HG02610 (cell line): ENCODE results near the gene TMEM161B.
A peak's percentile ranks its signal among the peaks of the same experiment; 100 is the strongest.
"Not testable (repeated sequence)": the region's sequence is repeated elsewhere in the genome, so short reads cannot be mapped to it uniquely, and the experiment has no call there.

Source experiments
- ATAC-seq: cut with Tn5 transposase; IDR thresholded peaks from one replicate; pipeline ENCODE4 v1.9.1; 2021; ENCODE audit warnings: mild to moderate bottlenecking, moderate library complexity; ENCODE audit not compliant: unreplicated experiment

The TMEM161B gene

DNA sequence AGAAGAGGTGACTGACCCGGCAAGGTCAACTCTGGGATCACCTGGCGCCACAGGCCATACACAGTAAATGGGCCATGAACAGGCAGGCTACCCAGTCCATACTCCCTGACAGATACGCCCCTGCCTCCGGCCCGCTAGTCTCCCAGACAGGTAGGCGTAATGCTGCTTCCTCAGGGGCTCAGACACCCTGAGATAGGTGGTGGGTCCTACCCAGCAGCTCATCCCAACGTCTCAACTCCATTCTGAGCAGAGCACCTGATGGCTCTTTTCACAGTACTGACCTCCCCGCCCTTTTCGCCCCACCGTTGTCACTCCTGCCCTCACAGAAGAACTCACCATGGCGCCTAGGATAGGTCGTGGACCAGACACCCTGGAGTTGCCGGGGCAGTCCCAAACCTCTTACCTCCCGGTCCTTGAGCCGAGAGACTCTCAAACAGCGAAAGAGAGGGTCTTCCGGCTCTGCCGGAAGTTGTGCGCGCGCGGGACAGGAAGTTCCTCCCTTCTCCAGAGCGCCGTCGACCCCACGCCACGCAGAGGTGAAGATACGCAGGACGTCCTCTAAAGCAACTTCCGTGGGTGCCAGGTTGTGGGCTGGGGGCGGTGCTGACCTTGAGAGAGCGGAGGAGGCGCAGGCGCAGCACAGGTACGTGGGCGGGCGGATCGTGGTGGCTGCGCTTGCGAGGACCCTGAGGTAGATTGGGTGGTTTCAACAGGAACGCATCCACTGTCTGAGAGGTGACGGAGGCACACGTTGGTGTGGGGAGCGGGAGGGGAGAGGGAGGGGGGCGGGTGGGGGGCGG is at the start of gene TMEM161B:
Gene TMEM161B, minus strand, starts transcription at position 461 of the 800 bp plus-strand sequence. Its CDS starts 122 bp downstream, at position 339.
- ATAC-seq: peak; percentile 99

DNA sequence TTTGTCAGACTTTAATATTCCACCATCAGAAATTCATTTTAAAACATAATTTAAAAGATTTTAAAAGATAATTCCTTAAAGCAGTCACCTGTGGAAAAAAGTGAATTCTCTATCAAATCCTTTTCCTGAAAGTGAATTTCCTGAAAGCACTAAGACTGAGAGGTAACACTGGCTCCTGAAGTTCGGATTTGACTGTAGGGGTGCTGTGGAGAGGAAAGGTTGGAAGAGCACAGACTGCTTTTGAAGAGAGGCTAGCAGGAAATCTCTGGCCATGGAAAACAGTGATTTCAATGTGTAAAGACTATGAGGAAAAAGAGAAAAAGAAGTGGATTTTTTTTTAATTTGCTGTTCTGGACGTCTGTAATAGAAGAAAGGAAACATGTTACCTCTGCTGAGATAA is 35.7 kb upstream of the TMEM161B start:
- ATAC-seq: no peak

DNA sequence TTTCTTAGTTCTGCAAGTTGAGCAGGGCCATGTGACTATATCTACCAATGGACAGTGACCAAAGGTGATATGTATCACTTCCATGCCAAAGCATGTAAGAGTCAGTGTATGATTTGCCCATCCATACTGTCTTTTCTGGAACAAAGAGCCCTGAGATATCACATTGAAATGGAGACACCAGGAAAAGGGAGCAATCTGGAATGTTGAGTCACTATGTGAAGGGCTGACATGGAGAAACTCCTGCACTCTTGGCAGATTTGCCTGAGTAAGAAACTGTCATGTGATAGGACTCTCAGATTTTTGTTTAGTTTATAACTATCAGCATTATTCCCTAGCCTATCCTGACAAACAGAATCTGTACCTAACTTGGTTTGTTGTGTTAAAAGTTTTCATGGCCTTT is 29.8 kb upstream of the TMEM161B start:
- no peak for ATAC-seq

DNA sequence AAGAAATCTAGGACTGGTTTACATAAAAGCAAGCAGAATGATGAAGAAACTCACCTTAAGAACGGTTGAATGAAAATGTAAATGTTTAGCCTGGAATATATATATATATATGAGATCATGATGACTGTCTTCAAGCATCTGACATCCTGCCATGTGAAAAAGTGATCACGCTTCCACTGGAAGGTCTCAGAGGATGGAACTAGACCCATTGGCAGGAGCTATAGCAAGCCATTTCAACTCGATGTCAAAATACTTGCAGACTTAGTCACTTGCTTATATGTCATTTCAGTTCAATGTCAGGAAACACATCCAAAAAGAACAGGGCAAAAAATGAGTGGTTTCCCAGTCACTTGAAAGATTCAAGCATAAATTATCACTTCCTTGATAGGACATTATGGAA is 22.2 kb upstream of the TMEM161B start:
- ATAC-seq: no peak

DNA sequence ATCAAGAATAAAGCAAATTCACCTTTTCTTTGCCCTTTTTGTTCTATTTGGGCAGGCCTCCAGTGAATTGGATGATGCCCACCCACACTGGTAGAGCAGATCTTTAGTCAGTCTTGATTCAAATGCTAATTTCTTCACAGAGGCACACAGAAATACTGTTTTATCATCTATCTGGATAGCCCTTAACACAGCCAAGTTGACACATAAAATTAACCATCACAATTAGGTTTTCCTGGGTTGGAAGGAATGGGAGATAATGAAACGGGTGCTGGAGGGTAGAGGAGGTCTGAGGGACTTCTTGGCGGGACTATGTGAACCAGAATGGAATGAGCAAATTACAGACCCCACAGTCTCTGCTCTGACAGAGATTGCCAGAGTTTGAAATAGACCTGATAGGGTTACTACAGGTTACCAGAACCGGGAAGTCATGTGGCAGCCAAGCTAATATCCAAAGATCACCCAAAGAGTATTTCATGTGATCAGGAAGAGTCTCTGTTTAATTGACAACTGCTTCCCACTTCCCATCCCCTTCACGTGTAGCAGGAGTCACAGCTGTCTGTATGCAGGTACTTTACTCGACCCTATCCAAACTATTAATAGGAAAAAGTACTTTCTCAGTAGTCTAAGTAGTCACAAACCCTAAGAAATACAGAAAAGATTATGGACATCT is 20.0 kb upstream of the TMEM161B start:
- ATAC-seq: no peak

DNA sequence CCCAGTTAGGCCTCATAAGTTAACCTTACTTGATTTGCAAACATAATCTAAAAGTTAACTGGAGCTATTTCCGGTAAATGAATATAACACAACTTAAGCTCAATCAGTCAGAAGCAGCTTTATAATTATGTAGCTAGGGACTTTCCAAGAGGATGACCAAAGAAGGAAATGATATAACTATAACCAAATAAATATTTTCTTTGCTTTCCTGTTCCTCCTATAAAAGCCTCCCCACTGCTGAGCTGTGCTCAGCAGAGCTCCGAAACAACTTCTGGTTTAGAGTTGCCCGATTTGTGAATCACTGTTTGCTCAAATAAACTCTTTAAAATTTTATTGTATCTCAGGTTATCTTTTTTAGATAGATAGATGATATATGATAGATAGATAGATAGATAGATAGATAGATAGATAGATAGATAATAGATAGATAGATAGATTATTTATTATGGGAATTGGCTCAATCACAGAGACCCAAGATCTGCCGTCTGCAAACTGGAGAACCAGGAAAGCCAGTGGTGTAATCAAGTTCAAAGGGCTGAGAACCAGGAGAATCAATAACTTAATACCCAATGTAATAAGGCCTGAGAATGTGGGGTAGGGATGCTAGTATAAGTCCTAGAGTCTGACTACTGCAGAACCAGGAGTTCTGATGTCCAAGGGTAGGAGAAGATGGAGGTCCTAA is 19.3 kb upstream of the TMEM161B start:
- ATAC-seq: no peak

DNA sequence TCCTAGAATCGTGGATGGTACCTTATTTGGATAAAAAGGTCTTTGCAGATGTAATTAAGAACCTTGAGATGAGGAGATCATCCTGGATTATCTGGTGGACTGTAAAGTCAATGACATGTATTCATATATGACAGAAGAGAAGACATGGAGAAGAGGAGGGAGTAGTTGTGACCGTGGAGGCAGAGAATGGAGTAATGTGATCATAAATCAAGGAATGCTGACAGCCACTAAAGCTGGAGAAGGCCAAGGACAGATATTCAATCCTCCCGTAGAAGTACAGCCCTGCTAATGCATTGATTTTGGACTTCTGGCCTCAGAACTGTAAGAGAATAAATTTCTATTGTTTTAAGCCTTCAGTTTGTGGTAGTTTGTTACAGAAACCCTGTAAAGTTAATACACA is 18.7 kb upstream of the TMEM161B start:
- no peak for ATAC-seq

DNA sequence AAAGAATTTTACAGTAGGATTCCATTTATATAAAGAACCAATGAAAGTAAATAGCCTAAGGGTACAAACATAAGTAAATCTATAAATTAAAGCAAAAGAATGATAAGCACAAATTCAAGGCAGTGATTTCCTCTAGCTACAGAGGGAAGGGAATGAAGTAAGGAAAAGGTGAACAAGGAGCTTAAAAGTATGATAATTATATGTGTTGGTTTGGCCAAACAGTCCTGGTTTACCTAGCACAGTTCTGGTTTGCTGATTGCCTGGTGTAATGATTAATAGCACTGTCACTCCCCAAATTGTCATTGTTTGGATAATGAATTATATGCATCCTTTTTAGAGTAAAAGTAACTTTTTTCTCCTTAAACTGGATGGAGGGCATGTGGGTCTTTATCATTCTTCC is 15.0 kb upstream of the TMEM161B start:
- no peak for ATAC-seq

DNA sequence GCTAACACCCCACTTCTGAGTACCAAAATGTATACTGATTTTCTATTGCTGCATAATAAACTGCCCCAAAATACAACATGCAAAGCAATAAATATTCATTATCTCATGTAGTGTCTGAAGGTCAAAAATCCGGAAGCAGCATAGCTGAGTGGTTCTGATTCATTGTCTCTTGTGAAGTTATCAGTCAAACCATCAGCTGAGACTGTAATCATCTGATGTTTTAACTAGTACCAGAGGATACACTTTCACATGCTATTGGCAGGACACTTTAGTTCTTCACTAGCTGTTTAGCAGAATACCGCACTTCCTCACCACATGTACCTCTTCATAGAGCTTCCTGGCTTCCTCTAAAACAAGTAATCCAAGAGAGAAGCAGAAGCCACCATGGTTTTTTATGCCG is 12.7 kb upstream of the TMEM161B start:
- ATAC-seq: no peak

DNA sequence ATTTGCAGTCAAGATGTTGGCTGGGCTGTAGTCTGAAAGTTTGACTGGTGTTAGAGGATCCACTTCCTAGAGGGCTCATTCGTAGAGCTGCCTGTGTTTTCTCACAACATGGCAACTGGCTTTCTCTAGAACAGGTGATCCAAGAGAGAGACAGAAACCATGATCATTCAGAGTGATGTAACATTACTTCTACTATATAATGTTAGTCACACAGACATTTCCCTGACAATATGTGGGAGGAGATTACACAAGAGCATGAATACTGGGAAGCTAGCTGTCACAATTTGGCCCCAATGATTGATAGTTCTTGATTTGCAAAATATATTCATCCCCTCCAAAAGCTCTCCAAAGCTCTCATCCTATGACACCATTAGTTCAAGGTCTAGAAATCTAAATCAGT is 10.9 kb upstream of the TMEM161B start:
- ATAC-seq: no peak

DNA sequence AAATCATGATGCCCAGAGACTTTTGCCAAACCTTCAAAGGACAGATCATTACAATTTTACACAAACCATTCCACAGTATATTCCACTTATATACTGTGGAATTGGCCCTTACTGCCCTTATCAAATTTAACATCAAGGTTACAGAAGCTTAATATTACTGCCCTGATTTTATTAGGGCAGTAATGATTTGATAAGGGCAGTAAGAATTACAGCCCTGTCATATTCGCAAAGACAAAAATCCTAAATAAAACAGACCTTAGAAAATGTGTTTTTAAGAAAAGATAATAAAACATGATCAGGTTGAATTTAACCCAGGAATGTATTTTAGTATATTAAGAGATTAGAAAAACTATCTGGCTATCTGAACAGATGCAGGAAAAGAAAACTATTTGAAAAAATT is 7.7 kb upstream of the TMEM161B start:
- ATAC-seq: no peak

DNA sequence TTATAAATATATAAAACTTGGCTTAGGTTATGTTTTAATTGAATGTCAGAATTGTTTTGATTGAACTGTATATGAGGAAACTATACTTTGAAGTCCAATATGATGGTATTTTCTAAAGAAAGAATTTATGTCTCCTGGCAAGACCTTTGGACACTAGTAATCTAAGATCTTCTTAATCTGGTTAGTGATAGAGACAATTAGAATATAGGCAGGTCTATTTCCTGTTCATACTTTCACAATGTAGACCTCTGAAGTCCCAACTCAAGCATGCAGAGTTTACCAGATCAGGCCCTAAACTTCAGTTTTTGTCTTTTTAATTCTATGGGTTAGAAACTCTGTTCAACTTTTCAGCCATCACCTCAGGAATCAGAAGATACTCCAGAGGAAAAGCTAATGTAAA is 6.9 kb upstream of the TMEM161B start:
- no peak for ATAC-seq

DNA sequence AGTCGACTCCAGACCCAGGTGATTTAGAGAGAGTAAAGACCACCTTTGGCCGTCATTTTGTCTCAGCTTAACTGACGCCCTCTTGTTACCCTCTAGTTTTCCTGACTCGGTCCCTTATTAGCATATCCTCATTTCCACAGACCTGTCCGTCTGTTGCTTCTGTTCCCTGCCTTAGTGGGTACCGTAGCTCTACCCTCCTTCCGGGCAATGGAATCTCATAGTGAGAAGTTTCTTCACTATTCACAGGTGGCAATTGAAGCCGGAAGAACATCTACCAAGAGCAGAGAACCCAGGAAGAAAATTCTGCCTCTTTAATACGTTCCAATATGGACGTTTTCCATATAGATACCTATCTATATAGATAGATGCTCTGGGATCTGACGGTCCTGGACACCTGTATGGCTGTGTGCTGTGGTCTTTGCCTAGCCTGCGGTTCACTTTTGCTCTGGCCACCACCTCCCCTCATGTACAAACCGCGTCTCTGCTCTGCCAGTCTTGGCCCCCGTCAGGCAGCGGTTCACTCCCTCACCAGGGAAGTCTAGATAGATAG is 652 bp upstream of the TMEM161B start:
- ATAC-seq: peak; percentile 17

DNA sequence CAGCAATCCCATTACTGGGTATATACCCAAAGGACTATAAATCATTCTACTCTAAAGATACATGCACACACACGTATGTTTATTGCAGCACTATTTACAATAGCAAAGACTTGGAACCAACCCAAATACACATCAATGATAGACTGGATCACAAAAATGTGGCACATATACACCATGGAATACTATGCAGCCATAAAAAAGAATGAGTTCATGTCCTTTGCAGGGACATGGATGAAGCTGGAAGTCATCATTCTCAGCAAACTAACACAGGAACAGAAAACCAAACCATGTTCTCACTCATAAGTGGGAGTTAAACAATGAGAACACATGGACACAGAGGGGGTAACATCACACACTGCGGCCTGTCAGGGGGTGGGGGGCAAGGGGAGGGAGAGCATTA is 4.1 kb downstream of the TMEM161B start:
- not testable (repeated sequence) for ATAC-seq

DNA sequence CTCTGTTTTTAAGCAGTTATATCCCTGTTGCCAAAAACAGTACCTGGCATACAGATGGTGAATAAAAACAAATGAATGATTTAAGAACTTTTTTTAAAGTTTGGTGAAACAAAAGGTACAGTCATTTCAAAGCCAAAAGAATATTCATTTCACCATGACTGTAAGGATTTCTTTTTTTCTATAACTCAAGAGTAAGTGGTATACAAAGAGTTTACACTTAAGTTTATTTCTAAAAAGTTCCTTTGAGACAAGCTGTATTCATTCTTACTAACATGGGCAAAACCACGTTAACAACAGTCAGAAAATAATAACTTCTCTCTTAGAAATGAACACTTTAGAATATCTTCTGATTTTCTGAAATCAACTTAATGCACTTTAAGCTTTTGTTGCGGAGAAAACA is 5.3 kb downstream of the TMEM161B start:
- no peak for ATAC-seq

DNA sequence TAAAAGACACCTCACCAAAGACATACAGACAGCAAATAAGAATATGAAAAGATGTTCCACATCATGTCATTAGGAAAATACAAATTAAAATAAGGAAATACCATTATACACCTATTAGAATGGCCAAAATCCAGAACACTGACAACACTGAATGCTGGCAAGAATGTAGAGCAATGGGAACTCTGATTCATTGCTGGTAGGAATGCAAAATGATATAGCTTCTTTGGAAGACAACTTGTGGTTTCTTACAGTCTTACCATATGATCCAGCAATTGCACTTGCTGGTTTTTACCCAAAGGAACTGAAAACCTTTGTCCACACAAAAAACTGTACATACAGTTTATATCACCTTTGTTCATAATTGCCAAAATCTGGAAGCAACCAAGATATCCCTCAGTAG is 6.5 kb downstream of the TMEM161B start:
- ATAC-seq: no peak

DNA sequence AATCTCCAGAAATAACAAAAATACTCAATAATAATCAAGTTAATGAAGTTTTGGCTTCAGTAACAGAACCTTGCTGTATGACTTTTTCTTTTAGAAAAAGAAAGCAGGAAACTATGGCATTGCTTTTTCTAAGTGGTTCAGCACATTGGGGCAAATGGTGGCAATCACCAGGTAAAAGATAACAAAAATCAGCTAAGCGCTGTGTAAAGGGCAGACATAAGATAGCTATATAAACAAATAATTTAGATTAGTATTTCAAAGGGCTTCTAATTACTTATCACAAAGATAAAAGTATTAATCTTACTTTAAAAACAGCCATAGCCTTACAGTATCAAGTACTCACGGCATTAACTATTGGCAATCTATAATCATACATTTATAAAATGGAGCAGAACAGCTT is 10.0 kb downstream of the TMEM161B start:
- ATAC-seq: no peak

DNA sequence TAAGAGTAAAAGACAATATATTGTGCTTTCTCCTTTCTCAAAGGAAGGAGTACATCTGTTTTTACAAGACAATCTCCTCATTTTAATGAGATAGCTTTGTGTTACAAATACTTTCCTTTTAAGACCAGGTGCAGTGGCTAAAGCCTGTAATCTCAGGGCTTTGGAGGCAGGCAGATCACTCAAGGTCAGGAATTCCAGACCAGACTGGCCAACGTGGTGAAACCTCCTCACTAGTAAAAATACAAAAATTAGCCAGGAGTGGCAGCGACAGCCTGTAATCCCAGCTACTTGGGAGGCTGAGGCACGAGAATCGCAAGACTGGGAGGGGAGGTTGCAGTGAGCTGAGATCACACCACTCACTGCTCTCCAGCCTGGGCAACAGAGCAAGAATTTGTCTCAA is 11.8 kb downstream of the TMEM161B start:
- ATAC-seq: no peak

DNA sequence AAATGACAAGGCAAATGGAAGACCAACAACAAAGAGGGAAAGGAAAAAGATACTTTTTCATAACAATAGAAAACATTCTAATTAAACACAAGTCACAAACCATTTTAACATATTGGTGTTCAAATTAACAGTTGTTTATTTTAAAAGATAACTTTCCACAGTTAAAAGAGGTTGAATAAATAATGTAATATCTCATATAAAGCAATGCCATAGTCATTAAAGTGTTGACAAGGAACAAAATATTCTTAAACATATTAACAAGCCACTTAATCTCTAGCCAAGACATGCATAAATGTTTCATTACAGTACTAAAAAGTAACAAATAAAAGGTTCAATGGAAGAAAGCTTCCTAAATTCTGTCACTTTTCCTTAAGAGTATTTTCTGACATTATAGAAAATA is 12.6 kb downstream of the TMEM161B start:
- no peak for ATAC-seq

DNA sequence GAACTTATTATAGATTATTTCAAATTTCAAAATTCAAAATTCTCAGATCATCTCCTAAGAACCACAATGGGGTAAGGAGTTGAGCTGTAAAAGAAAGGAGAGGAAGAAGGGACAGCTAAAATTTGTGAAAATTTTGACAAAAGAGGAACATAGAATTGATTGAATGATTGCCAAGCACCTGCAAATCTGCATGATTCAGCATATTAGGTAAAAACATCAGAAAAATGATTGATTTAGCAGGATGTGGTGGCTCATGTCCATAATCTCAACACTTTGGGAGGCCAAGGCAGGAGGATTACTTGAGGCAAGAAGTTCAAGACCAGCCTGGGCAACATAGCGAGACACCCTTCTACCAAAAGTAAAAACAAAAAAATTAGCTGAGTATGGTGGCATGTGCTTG is 14.3 kb downstream of the TMEM161B start:
- no peak for ATAC-seq

DNA sequence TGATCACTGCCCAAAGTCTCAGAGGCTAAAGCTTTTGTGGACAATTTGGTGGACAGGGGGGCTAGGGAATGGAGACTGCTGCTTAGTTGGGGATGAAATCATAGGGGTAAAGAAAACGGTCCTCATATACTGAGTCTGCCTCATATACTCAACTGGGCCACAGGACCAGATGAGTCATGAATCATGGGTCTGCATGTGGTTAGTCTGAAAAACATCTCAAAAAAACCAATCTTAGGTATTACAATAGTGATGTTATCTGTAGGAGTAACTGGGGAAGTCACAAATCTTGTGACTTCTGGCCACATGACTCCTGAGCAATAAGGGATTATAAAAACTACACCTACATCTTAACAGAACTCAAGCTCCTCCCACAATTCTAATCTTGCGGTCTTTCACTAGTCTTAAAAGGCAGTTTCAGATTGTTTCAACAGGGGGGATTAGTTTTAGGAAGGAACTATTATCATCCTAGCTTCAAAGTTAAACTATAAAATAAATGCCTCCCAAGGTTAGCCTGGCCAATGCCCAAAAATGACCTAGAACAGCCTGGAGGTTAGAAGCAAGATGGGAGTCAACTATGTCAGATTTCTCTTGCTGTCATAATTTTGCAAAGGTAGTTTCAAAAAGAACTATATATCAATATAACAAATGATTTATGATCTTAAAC is 17.5 kb downstream of the TMEM161B start:
- peak; percentile 72 for ATAC-seq
